Kasumi-1 (cell line): ENCODE results near the gene N4BP2.
"Not testable (repeated sequence)": the region's sequence is repeated elsewhere in the genome, so short reads cannot be mapped to it uniquely, and the experiment has no call there.

Experiments
- DNase-seq, 2 experiments: peaks; one replicate each; lab custom pipeline; 2025; lab: John Stamatoyannopoulos, UW

Gene N4BP2

DNA sequence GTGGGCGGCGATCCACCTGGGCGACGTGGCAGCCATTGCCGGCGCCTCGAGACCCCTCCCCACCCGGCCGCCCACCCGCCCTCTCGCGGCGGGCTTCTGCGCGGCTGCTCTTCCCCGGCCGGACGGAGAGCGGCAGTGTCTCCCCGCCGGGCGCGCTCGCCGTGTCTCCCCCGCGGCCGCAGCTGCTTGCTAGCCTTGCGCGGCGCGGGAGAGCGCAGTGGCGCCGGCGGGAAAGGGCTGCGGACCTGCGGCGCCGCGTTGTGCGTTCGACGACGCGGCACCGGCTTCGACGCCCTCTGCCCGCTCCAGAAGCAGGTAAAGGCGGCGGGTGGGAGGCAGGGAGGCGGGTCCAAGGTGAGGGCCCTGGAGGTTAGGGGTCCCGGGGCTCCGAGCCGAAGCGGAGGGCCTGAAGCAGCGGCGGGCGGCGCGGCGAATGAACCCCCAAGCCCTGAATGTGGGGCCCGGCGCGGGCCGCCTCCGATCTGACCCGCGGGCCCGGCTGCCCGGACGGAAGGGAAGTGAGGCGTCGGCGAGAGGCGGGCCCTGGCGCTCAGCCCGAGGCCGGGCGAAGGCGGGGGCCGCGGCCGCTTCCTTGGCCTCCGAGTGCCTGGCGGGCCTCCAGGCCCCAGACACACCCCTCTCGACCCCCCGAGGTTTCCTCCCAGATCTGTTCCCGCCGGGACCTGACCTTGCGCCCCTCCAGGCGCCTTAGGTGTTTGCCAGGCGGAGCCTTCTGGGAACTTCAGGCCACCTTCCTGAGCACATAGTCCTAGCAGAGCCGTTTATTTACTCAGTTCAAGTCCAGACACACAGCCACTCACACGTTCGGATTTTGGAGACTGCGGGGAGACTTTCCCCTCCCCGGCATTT, at the start of gene N4BP2:
TSS of gene N4BP2 (plus strand) at position 135 of the 870 bp plus-strand sequence. CDS start 40,491 bp downstream, outside the sequence.
- peak; percentile 82 to 84 for DNase-seq

DNA sequence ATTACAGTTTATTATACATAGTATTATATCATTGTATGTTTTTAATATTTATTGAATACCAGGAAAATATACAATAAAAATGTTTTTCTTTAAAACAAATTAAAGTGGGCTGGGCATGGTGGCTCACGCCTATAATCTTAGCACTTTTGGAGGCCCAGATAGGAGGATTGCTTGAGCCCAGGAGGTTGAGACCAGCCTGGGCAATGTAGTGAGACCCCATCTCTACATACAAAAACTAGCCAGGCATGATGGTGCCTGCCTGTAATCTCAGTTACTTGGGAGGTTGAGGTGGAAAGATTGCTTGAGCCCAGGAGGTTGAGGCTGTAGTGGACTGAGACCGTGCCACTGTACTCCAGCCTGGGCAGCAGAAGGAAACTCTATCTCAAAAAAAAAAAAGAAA, 40.6 kb upstream of the N4BP2 start:
- DNase-seq = no peak

DNA sequence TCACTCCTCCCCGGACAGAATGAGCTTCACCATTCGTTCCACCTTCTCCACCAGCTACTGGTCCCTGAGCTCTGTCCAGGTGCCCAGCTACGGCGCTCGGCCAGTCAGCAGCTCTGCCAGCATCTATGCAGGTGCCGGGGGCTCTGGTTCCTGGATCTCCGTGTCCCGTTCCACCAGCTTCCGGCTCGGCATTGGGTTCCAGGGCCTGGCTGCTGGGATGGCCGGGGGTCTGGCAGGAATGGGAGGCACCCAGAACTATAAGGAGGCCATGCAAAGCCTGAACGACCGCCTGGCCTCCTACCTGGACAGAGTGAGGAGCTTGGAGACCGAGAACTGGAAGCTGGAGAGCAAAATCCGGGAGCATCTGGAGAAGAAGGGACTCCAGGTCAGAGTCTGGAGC, 36.4 kb upstream of the N4BP2 start:
- no peak for DNase-seq

DNA sequence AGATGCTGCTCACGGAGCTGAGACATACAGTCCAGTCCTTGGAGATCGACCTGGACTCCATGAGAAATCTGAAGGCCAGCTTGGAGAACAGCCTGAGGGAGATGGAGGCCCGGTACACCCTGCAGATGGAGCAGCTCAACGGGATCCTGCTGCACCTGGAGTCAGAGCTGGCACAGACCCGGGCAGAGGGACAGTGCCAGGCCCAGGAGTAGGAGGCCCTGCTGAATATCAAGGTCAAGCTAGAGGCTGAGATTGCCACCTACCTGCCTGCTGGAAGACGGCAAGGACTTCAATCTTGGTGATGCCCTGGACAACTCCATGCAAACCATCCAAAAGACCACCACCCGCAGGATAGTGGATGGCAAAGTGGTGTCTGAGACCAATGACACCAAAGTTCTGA, 35.5 kb upstream of the N4BP2 start:
- not testable (repeated sequence) for DNase-seq

DNA sequence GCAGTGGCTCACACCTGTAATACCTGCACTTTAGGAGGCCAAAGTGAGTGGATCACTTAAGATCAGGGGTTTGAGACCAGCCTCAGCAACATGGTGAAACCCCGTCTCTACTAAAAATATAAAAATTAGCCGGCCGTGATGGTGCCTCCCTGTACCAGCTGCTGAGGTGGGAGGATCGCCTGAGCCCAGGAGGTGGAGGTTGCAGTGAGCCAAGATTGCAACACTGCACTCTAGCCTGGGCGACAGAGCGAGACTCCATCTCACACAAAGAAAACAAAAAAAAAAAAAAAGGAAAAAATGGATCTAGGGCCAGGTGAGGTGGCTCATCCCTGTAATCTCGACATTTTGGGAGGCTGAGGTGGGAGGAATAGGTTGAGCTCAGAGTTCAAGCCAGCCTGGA, 32.6 kb upstream of the N4BP2 start:
- DNase-seq = not testable (repeated sequence)

DNA sequence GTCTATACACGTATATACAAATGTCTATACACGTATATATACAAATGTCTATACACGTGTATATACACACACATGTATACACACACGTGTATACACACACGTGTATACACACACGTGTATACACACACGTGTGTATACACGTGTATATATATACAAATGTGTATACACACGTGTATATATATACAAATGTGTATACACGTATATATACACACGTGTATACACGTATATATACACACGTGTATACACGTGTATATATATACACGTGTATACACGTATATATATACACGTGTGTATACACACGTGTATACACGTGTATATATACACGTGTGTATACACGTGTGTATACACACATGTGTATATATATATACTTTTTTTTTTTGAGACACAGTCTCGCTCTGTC, 23.9 kb upstream of the N4BP2 start:
- no peak for DNase-seq

DNA sequence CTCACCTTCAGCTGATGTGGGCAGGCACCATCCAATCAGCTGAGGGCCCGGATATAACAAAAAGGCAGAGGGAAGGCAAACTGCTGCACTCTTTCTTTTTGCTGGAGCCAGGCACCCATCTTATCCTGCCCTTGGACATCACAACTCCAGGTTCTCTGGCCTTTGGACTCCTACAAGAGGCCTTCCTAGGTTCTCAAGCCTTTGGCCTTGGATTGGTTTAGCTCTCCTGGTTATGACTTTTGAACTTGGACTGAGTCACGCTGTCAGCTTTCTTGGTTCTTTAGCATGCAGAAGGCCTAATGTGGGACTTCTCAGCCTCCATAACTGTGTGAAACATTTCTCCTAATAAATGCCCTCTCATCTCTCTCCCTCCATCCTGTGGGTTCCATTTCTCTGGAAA, 23.0 kb upstream of the N4BP2 start:
- DNase-seq = no peak

DNA sequence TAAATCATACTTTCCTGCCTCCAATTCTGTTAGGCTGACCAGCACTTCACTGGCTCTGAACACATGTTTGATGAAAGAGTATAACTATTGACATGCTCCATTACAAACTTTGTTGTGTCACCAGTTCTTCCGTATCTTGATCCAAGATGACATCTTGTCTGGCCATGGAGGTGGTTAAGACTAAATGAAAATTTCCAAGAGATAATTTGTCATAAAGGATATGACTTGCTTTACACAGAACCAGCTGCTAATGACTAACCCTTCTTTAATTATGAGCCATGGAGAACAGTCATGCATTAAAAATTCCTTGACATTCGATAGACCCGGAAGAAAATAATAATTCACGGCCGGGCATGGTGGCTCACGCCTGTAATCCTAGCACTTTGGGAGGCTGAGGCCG, 17.7 kb upstream of the N4BP2 start:
- DNase-seq = no peak

DNA sequence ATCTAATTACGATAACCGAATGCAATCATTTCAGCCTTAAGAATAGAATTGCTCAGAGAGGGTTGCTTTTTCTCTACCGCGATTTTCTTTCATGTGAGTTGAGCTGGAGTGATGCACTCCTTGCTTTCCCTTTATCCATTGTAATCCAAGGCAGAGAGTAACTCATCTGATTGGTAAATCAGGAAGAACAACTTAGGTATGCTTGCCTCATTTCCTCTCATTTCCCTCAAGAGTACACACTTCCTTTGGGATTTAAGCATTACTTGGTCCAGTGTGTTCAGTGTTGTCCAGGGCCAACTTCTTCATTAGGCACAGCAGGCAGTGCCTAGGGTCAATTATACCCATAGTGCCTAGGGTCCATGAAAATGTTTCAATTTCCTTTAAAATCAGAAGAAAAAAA, 15.7 kb upstream of the N4BP2 start:
- no peak for DNase-seq

DNA sequence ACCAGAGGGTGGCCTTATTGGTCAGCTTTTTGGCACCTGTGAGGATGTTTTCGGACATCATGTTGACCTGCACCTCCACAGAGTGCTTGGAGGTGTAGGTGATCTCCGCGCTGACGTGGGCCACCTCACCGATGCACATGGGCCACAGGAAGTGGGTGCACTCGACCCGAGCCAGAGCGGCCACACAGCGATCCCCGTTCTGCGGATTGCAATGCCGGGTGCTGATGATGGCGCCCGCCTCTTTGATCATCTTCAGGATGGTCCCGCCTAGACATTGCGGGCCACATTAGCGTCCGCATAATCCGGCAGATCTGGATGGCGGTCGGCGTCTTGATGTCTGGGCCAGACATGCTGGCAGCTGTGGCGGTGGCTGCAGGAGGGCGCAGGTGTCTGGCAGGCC, 12.9 kb upstream of the N4BP2 start:
- no peak for DNase-seq

DNA sequence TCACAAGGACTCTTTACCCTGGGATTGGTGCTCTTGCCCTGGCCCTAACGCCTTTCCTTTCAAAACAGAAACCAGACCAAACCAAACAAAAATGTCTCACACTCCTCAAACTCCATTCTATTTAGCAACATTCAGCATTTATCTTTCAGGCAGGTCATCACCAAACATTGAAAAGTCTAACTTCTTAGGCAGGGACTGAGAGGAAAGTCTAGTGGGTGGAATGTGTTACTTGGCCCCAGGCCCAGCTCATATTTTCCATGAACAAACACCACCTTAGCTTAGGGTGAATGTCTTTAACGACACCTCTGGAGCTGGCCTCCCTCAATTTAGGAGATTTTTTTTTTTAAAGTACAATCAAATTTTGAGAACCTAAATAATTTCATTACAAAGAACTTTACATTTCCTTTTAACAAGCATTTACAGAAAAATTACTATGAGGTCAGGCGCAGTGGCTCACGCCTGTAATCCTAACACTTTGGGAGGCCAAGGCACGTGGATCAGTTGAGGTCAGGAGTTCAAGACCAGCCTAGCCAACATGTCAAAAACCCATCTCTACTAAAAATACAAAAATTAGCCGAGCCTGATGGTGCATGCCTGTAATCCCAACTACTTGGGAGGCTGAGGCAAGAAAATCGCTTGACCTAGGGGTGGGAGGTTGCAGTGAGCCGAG, 10.2 kb upstream of the N4BP2 start:
- DNase-seq = no peak

DNA sequence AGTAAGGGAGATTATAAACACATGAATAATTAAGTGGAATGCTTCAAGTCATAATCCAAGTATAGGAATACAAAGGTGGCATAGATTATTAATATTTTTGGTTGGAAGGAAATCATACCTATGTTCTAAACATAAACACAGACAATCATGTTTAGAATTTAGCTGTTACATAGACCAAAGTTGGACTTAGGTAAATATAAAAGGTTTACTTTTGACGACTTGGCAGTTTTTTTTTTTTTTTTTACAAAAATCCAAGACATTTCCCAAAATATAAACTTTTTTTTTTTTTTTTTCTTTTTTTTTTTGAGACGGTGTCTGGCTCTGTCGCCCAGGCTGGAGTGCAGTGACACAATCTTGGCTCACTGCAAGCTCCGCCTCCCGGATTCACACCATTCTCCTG, 3.5 kb upstream of the N4BP2 start:
- no peak for DNase-seq

DNA sequence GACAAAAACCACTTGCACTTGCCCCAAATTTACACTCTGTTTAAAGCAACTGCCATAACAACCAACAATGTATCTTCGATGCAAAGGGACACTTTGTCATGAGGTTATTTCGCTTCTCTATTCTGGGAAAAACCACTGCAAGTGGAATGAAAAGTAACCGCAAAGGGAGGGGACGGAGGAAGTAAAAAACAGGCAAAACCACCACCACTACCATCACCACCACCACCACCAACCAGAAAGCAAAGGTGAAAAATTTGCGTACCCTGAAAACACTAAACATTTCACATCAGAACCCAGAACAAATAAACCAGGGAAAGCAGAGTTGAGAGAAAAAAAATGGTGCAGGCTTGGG, 1.2 kb upstream of the N4BP2 start:
- peak; percentile 67 to 73 for DNase-seq

DNA sequence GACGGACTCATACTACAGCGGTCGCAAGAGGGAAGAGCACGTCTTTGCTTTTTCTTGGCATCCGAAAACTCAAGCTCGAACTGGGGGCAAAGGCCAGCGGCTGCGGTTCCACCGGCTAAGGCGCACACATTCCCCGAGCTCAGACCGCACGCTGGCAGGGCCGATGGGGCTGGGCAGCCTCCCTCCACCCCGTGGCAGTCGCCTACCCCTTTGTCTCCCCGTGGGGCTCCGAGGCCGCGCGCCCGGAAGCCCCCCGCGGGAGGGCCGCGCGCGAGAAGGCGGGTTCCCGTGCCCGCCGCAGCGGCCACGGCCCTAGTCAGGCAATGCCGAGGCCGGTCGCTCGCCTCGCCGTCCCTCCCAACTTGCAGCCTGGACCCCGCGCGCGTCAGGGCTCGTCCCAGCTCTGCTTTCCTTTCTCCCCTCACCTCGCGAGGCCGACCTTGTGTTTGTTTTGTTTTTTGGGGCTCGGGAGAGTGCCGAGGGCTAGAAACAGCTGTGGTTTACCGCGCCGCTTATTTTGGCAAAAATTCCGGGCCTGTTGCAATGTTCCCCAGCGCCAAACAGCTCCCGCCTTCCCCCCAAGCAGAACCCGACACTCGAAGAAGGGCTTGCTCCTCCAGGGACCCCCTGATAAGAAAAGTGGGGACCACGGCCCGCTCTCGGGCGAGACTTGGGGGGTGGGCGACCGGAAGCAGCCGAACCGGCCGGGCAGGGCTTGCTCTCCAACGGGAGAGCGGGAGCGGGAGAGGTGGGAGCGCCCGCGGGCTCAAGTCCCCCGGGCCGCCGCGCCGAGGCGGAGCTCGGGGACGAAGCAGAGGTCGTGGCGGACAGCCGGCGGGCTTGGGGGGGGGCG, 561 bp upstream of the N4BP2 start:
- DNase-seq = peak; percentile 67 to 73

DNA sequence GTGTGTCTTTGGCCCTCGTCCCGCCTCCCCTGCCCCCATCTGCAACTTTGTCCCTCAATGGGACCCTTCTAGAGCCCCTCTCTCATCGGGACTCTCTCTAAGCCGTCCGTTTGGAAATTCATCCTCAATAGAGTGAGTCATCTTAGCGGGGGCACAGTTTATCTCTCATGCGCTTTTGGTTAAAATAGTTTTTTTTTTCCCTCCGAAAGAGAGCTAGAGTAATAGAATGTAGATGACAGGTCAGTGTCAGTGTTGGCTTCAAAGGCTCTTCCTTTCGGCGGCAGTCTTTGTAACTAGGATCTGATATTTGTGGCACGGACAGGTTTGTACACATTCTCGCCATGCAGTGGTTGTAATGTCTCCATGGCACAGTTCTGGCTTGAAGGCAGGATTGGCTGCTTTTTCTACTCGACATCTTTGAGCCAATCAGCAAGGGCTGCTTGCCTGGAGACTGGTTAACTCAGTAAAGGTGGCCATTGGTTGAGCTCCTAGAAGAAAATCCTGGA, 989 bp downstream of the N4BP2 start:
- DNase-seq = peak; percentile 94 to 97

DNA sequence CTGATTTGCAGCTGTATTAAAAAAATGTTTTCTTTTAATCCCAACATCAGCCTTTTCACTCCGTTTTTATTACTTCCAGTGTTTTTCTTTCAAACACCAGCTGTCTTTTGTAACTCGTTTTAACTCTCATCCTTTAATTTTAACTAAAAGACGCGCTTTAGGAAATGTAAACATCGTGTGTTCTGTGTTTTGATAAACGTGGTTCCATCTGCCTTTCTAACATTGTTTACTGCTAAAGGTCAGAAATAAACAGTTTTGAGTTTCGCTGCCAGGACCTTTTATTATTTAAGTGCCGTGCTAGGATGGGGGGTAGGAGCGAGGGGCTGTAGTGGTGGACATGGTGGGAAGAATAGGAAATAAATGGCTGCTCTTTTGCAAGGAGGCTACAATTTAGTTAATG, 1.5 kb downstream of the N4BP2 start:
- no peak for DNase-seq

DNA sequence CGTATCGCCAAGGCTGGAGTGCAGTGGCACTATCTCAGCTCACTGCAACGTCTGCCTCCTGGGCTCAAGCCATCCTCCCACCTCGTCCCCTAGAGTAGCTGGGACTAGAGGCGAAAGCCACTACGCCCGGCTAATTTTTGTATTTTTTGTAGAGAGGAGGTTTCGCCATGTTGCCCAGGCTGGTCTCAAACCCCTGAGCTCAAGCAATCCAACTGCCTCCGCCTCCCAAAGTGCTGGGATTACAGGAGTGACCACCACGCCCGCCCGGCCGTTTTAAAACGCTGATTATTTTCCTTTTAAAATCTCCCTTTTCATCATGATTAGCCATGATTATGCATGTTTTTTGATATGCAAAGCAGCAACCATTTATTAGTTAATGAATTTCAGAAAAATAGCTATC, 2.2 kb downstream of the N4BP2 start:
- no peak for DNase-seq

DNA sequence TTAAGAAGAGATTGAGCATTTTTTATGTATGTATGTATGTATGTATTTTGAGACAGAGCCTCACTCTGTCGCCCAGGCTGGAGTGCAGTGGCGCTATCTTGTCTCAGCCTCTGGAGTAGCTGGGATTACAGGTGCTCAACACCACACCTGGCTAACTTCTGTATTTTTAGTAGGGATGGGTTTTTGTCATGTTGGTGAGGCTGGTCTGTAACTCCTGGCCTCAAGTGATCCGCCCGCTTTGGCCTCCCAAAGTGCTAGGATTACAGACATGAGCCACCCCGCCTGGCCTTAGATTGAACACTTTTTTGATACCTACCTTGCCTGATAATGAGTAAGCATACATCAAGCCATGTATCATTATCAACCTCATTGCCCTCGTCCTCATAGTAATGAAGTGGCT, 2.7 kb downstream of the N4BP2 start:
- DNase-seq = no peak

DNA sequence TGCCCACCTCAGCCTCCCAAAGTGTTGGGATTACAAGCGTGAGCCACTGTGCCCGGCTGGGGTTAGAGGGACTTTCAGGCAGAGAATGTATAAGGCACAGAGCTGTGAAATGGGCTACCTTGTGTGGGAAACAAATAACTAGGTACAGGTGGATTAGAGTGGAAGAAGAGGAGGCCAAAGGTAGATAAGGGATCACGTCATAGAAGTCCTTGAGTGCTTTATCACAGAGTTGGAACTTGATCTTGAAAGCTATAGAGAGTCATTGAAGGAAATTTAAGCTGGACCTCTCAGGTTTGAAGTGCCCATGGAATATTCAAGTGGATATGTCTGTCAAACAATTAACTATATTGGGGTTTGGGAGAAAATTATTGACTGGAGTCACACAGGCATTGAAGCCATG, 8.4 kb downstream of the N4BP2 start:
- no peak for DNase-seq

DNA sequence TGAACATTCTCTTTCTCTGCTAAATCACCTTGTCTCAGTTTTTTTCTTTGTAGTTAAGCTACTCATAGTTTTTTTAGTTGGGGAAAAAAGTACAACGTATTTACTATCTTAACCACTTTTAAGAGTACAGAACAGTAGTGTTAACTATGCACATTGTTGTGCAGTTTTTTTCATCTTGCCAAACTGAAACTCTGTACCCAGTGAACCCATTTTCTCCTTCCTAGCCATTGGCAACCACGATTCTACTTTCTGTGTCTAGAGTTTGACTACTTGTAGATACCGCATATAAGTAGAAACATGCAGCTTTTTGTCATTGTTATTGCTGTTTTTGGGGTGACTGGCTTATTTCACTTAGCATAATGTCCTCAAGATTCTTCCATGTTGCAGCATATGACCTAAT, 10.0 kb downstream of the N4BP2 start:
- no peak for DNase-seq

DNA sequence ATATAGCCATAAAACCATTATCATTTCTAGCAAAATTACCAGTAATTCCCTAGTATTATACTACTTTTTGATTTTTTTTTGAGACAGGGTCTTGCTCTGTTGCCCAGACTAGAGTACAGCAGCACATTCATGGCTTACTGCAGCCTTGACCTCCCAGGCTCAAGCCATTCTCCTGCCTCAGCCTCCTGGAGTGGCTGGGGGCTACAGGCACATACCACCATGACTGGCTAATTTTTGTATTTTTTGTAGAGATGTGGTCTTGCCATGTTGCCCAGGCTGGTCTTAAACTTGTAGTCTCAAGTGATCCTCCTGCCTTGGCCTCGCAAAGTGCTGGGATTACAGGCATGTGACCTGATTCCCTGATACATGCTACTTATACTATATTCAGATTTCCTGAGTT, 13.7 kb downstream of the N4BP2 start:
- DNase-seq = no peak

DNA sequence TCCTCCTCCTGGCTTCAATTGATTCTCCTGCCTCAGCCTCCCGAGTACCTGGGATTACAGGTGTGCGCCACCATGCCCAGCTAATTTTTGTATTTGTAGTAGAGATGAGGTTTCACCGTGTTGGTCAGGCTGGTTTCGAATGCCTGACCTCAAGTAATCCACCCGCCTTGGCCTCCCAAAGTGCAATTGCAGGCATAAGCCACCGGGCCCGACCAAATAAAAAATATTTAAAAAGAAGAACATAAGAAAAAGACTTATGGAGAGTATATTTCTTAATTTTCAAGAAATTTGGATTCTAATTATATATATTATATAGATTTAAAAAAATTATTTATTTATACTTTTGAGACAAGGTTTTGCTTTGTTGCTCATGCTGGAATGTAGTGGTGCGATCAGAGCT, 29.8 kb downstream of the N4BP2 start:
- no peak for DNase-seq
